HG03442 (cell line): ENCODE data around the gene RTKN.
"Not testable (repeated sequence)": the region's sequence is repeated elsewhere in the genome, so short reads cannot be mapped to it uniquely, and the experiment has no call there.

Source experiments
- ATAC-seq: cut with Tn5 transposase; IDR thresholded peaks from one replicate; pipeline ENCODE4 v1.9.1; 2021; ENCODE audit warnings: mild to moderate bottlenecking, moderate library complexity; ENCODE audit not compliant: unreplicated experiment

RTKN gene, protein sequence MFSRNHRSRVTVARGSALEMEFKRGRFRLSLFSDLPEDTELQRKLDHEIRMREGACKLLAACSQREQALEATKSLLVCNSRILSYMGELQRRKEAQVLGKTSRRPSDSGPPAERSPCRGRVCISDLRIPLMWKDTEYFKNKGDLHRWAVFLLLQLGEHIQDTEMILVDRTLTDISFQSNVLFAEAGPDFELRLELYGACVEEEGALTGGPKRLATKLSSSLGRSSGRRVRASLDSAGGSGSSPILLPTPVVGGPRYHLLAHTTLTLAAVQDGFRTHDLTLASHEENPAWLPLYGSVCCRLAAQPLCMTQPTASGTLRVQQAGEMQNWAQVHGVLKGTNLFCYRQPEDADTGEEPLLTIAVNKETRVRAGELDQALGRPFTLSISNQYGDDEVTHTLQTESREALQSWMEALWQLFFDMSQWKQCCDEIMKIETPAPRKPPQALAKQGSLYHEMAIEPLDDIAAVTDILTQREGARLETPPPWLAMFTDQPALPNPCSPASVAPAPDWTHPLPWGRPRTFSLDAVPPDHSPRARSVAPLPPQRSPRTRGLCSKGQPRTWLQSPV

DNA sequence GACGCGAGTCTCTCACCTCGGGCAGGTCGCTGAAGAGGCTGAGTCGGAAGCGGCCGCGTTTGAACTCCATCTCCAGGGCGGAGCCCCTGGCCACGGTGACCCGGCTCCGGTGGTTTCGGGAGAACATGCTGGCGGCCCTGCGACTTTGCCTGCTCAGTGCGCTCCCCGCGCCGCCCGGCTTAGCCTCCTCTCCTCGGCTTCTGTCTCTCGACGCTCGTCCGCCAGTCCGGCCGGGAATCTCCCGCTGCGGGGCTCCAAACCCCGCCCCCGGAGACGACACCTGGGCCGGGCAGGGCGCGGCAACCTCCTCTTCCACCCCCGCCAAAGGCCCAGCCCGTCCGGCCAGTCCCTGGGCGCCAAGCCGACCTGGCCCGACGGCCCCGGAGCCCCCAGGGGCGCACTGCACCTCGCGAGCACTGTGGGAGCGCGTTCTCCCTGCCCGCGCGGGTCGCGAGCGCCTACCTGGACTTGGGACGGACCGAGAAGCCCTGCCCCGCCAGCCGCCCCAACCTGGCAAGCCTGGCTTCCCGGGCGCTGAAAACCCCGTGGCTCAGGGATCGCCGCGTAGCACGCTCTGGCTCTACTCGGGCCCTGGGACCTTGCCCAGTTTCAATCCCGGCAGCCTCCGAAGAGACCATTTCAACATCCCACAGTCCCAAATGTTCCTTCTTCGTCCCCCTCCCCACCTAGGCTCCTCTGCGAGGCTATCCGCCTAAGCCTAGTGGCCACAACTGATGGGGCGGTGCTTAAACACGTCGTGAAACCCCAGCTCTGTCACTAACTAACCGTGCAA is at the start of gene RTKN:
Gene RTKN (minus strand): TSS at position 248 of the 793 bp plus-strand sequence. CDS start 121 bp downstream, at position 127.
- no peak for ATAC-seq

DNA sequence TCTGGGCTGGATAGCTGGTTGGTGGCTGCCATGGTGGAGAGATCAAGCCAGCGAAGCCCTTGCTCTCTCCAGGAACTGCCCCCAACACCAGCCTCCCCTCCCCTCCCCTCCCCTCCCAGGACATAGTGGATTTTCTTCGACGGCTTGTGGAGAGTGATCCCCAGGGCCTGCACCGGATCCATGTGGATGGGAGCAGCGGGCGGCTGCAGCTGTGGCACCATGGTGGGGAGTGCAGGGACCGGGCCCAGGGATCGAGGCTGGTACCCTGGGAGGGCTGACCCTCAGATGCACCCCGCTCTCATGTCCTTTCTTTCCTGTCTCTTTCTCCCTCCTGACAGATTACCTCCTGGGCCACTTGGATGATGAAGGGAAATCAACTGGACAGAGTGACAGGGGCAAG is 48.2 kb upstream of the RTKN start:
- no peak for ATAC-seq

DNA sequence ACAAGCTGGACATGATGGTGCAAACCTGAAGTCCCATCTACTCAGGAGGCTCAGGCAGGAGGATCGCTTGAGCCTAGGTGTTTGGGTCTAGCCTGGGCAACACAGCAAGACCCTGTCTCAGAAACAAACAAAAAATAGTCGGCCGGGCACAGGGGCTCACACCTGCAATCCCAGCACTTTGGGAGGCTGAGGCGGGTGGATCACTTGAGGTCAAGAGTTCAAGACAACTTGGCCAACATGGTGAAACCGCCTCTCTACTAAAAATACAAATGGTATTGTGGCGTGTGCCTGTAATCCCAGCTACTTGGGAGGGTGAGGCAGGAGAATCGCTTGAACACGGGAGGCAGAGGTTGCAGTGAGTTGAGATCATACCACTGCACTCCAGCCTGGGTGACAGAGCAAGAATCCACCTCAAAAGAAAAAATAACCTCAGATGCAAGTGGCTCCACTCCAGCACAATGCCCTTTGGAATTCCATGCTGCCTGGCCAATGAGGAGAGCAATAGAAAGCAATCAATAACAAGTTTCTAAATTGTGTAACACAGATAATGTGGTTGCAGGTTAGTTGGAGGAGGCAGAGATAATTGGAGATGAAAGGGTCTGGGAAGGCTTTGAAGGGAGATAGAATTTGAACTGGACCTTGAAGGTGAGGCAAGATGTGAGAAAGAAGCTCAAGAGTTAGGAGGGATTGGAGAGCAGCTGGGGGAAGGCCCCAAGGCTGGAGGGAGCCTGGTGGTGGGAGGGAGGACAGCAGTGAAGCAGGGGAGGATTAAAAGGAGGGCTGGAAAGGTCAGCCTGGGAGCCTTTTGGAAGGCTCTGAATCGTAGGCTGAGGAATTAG is 47.1 kb upstream of the RTKN start:
- no peak for ATAC-seq

DNA sequence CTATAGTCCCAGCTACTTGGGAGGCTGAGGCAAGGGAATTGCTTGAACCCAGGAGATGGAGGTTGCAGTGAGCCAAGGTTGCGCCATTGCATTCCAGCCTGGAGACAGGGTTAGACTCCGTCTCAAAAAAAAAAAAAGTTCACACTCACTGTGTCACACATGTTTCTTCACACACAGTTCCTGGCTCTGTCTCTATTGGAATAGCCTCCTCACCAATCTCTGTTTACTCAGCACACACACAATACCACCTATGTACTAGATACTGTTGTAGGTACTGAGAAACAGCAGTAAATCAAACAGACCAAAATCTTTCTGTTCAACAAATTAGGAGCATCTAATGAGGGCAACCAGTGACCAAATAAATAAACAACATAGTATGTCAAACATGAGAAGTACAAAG is 44.4 kb upstream of the RTKN start:
- ATAC-seq: no peak

DNA sequence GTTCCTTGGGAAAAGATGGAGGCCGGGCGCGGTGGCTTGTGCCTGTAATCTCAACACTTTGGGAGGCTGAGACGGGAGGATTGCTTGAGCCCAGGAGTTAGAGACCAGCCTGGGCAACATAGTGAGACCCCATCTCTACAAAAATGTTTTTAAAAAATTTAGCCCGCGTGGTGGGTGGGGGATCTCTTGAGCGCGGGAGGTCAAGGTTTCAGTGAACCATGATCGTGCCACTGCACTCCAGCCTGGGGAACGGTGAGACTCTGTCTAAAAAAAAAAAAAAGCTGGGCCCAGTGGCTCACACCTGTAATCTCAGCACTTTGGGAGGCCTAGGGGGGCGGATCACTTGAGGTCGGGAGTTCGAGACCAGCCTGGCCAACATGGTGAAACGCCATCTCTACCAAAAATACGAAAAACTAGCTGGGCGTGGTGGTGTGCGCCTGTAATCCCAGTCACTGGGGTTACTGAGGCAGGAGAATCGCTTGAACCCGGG is 42.0 kb upstream of the RTKN start:
- ATAC-seq: not testable (repeated sequence)

DNA sequence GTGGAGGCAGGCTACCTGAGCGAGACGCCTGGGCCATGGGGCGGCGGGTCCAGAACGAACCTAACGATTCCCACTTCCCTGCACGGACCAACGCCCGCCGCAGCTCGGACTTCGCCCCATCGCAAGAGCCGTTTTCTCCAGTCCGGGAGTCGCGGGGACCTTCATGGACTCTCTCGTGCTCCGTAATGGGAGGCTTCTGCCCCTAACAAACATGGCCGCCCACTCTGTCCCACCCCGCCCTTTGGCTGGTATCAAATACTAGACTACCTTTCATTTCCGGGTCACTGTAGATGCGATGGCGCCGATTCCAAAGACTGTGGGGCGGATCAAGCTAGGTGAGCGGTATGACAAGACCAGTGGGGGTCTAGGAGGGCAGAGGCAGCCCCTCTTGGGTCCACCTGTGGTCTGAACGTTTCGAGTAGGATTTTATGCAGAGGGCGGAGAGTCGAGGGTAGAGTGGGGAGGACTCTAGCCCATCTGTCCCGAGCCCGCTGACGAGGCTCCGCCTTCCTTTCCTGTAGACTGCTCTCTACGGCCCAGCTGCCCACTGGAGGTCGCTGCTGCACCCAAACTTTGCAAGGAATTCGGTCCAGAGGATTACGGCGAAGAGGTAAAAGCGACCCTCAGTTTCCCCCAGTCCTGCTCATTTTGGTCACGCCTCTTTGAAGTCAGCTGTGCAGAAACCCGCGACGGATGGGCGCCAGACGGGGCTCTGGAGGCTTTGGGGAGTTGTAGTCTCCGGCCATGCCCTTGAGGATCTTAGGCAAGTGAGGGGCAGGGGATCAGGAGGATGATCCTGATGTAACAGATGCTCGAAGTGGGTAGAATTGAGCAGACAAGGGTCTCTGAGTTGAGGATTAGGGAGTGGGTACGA is 41.3 kb upstream of the RTKN start, which contains the start of the genes CCDC142 and TTC31:
Gene CCDC142 (minus strand): TSS at position 198 of the 874 bp plus-strand sequence. CDS start 161 bp downstream, at position 37.
Gene TTC31 (plus strand): TSS at position 281 of the 874 bp plus-strand sequence. CDS start 15 bp downstream, at position 296.
- peak; percentile 84 for ATAC-seq

DNA sequence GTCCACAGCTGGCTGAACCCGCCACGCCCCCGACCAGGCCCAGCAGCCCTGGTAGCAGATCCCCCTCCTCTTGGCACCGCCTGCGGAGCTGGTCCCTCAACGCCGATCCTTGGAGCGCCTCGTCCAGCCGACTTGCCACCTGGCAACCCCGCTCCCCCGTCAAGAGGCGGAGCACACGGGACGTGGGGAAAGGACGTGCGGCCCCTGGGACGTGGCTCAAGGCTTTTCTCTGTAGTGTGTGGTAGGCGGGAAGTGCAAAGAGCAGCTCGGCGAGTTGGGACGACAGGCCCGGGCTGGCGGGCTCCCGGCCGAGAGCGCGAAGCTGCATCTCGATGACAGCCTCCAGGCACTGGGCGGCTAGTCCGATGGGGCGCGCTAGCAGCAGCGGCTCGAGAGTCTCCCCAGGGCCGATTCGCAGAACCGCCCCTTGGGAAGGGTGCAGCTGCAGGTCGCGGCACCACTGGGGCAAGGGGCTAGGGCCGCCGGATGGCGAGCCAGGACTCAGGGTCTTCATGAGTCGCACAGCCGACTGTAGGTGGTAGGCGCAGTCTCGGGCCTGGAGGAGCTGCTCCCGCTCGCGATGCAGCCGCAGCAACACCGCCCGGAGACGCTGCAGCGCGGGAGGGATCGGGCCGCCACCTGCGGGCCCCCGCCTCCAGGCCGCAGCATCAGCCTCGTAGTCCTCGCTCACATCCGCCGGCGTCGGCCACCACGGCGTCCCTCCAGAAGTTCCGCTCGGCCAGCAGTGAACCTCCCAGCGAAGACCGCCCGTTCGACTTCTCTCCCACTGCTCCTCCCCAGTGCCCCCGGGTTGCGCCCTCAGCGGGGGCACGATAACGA is 40.4 kb upstream of the RTKN start:
- ATAC-seq: peak; percentile 34

DNA sequence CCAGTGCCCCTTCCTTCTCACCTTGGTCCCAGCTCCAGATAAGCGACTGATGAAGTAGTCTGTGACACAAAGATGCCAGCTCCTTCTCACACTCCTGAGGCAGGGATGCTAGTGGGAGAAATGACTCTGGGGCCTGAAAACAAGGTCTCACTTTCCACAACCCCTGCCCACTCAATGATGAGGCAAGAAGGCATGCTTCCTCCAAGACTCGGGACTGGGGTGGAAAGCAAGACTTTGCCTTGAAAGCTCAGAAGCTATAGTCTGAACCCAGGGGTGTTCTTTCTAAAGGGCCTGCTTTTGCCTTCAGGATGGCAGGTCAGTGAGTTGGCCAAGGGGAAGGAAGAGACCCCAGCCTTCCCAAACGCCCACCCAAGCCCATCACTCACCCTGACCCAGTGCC is 39.7 kb upstream of the RTKN start:
- no peak for ATAC-seq

DNA sequence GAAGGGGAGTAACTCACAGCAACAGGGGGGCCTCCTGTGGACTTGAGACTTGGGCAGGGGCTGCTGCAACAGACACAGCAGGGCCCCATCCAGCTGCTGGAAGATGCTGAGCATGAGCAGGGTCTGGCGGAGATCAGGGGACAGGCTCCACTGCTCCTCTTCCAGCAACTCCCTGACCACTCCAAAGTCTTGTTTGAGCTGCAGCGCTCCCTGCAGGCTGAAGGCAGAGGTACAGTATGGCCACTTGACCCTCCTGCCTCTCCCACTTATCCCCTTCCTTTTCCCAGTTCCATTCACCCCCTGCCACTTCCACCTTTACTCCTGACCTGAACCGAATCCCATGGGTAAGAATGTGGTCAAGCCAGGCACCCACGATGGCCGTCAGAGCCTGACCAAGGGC is 33.2 kb upstream of the RTKN start:
- ATAC-seq: no peak

DNA sequence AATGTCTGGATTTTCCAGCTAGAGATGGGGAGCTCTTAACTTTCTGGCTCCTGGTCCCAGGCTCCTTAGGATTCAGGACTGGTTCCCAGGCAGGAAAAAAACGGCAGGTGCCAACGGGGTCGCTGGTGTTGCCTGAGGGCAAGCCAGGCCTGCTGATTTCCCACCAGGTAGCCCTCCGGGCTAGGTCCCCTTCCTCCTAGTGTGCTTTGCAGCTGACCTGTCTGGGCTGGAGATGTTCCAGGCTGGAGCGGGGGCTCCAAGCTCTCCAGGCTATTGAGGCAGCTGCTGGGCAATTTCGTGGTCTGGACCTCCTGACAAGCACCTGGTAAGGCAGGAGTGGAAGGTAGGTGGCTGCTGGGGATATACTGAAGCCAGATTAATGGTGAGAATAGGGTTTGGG is 32.7 kb upstream of the RTKN start:
- no peak for ATAC-seq

DNA sequence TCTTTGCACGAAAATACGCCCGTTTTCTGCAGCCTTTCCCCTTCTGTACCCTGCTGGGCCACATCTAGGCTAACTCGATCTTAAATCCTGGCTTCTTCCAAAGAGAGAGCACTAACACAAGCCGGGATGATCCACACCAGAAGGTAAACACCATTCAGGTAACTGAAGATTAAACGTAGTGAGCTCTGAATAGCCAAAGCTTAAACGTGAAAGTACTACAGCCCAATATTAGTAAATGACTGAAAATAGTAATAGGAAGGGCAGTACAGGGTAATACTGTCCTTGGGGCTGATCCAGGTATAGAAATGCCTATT is 31.2 kb upstream of the RTKN start:
- peak; percentile 4 for ATAC-seq

DNA sequence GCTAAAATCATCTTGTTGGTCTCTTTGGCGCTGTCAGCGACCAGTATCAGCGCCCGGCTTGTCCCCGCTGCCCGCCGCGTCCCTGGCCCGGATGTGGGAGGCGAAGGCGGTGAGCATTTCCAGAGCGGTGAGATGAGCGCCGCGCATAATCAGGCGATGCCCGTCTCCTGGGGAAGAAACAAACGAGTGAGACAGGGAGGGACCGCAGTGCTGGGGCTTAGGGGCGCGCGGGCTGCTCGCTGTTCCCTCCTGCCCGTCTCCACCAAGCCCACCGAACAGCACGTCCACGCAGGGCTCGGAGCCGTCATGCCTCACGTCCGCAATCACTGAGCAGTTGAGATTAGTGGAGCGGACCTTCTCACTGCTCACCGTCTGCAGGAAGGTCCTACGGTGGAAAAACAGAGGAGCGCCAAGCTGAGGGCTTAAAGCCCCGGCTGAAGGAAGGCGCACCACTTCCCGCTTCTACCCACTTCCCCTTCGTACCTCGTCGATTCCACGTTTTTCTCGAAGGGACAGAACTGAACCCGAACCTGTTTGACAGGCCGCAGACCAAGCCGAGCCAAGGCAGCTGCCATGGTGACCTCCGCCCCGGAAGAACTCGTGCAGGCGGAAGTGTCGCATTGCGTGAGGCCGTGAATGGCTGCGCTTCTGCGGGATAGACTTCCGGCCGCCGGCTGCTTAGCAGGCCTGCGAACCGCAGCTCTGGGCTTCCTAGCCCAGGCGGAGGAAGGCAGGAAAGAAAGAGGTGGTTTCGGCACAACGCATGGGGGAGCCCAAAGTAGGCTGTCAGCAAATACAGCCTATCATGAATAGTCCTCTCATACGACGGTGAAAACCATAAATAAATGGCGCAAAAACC is 30.6 kb upstream of the RTKN start, which contains the start of gene MRPL53:
Gene MRPL53 (minus strand): TSS at position 595 of the 859 bp plus-strand sequence. CDS start 20 bp downstream, at position 575.
- ATAC-seq: peak; percentile 79

DNA sequence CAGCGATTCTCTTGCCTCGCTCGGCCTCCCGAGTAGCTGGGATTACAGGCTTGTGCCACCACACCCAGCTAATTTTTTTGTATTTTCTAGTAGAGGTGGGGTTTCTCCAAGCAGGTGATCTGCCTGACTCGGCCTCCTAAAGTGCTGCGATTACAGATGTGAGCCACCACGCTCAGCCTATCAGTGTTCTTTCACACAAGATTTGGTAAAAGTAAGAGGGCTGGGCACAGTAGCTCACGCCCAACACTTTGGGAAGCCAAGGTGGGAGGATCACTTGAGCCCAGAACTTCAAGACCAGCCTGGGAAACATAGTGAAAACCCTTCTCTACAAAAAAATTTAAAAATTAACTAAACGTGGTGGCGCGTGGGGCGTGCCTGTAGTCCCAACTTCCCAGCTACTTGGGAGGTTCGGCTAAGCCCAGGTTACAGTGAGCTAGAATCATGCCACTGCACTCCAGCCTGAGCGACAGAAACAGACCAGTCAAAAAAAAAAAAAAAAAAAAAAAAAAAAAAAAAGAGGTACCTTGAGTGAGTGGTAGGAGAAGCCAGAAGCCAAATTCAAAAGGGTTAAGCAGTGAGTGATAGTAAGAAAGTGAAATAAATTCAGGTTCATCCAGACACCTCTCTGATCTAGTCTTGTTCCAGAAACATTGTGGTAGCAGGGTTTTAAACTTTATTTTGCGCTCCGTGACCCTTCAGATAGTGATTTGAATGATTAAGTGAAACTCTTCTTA is 29.8 kb upstream of the RTKN start:
- no peak for ATAC-seq

DNA sequence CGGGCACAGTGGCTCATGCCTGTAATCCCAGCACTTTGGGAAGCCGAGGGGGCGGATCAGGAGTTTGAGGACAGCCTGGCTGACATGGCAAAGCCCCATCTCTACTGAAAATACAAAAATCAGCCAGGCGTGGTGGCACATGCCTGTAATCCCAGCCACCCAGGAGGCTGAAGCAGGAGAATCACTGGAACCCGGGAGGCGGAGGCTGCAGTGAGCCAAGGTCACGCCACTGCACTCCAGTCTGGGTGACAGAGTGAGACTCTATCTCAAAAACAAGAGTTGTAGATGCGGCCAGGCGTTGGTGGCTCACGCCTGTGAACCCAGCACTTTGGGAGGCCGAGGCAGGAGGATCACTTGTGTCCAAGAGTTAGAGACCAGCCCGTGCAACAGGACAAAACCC is 29.0 kb upstream of the RTKN start:
- not testable (repeated sequence) for ATAC-seq

DNA sequence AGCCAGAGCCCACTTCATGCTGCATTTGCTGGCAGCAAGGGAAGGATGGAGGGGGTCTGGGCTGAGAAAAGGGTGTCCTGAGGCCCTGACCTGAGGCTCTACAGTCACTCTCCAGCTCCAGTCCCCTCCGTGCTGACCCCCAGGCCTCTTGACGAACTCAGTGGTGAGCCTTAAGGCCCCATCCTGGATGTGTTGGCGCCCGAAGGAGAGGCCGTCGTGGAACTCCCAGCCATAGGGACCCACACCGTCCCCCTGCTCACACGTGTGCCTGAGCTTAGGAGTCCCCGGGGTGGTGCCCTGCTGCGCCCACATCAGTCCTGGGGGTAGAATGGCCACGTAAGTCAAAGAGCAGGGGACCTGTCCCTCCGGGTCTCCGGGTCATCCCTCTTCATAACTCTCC is 22.7 kb upstream of the RTKN start:
- no peak for ATAC-seq

DNA sequence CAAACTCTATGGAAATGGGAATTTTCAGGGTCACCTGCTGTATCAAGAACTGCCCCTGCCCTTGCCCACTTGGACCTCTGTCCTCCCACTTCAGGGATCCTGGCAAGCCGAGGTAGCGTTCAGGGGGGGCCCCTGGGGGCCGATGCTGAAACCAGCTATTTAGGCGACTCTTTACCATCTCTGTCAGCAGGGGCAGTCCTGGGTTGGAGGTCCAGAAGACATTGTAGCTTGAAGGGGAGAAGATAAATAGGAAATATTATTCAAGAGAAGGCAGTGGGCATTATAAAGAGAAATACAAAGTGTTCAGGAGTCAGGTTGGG is 21.0 kb upstream of the RTKN start:
- ATAC-seq: no peak
